Measurements from ENCODE around the gene SMAD3.

DNA sequence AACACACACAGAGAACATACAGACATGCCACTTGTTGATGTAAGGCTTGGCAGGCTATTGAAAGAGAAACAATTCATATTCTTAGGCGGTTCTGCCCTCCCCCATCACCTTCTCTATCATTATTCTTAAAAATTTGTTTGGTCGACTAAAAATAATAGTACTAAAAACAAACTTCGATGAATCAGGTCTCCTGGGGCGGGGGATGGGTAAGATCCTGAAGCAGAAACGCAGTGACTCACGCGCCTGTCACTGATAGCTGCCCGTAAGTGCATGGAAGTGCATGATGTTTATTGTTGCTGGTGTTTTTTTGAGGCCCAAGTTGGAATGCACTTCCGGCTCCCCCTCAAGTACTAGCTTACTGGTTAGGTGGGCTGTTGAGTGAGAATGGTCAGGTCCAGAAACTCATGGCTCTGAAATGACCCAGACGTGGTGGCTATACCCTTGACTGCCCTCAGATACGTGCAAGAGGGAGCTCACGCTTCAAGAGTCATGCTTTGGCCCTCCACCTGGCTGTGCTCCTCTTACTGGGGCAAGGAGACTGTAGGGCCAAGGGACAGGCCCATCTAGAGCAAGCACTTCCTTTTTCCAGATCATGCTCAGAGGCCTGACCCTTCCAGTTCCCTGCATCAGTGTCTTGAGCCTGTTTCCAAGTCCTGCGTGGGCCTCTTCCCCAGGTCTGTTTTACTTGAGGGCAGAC, 10.9 kb downstream of the SMAD3 start:
- TF ChIP-seq POLR2A (IDR thresholded peaks at IDR 0.05; ENCODE audit: low read depth, low read length), result peak; percentile 48
- TF ChIP-seq POLR2AphosphoS5 (IDR thresholded peaks at IDR 0.05; ENCODE audit: low read depth, low read length), result peak; percentile 57; the same call in 1 of the 2 replicates
- TF ChIP-seq TAF1 (IDR thresholded peaks at IDR 0.05; ENCODE audit: borderline replicate concordance, low read depth, low read length), result no peak

Measured in GM12892 (cell line).